SH-SY5Y (cell line): Measurements from ENCODE around the gene CSF2.

Source experiments
- GATA2 ChIP-seq: IDR thresholded peaks from 2 replicates; pipeline ENCODE4 v1.6.1; 2011; ENCODE audit warnings: mild to moderate bottlenecking, low read depth, low read length
- GATA3 ChIP-seq: IDR thresholded peaks from 2 replicates; pipeline ENCODE4 v1.6.1; 2011; ENCODE audit warnings: low read depth, mild to moderate bottlenecking, low read length, moderate library complexity

GRCh38 chr5:132093271-132093670, 19.7 kb downstream of the CSF2 start:
- TF ChIP-seq GATA2 (no peak), GATA3 (no peak)
